IMR-90 (cell line): ENCODE results near the gene SLC22A7. TPM values are rescaled to one million over a fixed set of nuclear protein-coding genes. Genes with fewer than 3 reads are reported as not detected.

Source experiments
- ATAC-seq: fragments of 200-7000 bp; cut with Tn5 transposase; 2 replicates; pipeline ENCODE4 v1.9.1; 2020; ENCODE audit warnings: low read depth, mild to moderate bottlenecking, moderate library complexity
- BruUV-seq: library from RNA; stranded (reverse); fragments of 400-500 nt; replicated peaks from 2 replicates; lab custom pipeline; 2021; lab: Mats Ljungman, UMichigan
- CTCF ChIA-PET: fragments of 300-600 bp; formaldehyde crosslinking; extraction: SDS; loops from one replicate; lab custom pipeline; 2021; ENCODE audit warnings: antibody characterized with exemption; lab: Yijun Ruan, JAX
- POLR2A ChIA-PET: fragments of 300-600 bp; sonication (Branson Sonifier 250); formaldehyde crosslinking; loops from one replicate; lab custom pipeline; 2022; ENCODE audit warnings: antibody characterized with exemption; ENCODE audit not compliant: unreplicated experiment; lab: Charles Lee
- DNase-seq: peaks from one replicate; pipeline ENCODE4 v3.0.0; 2013
- H2AFZ ChIP-seq: replicated peaks from 2 replicates; pipeline ENCODE3; 2013; ENCODE audit warnings: low read length, mild to moderate bottlenecking; ENCODE audit not compliant: poor library complexity
- H2AK5ac ChIP-seq: 2 replicates; pipeline ENCODE4 v1.6.1; 2013; ENCODE audit warnings: low read depth, low read length, inconsistent platforms
- H2AK9ac ChIP-seq: replicated peaks from 2 replicates; pipeline ENCODE3; 2013; ENCODE audit warnings: mild to moderate bottlenecking, low read depth, low read length, moderate library complexity; ENCODE audit not compliant: poor library complexity
- H2BK120ac ChIP-seq: 2 replicates; pipeline ENCODE4 v1.6.1; 2013; ENCODE audit warnings: low read depth, low read length, inconsistent platforms
- H2BK15ac ChIP-seq: 3 replicates; pipeline ENCODE4 v1.6.1; 2013; ENCODE audit warnings: low read depth, low read length, inconsistent platforms
- H2BK20ac ChIP-seq: 2 replicates; pipeline ENCODE4 v1.6.1; 2013; ENCODE audit warnings: low read depth, mild to moderate bottlenecking, inconsistent platforms, low read length, moderate library complexity
- H2BK5ac ChIP-seq: 2 replicates; pipeline ENCODE4 v1.6.1; 2013; ENCODE audit warnings: mild to moderate bottlenecking, low read depth, low read length, inconsistent platforms; ENCODE audit not compliant: poor library complexity, severe bottlenecking
- H3K14ac ChIP-seq: replicated peaks from 2 replicates; pipeline ENCODE4 v1.6.1; 2013; ENCODE audit warnings: low read depth, low read length, inconsistent platforms
- H3K18ac ChIP-seq: 2 replicates; pipeline ENCODE4 v1.6.1; 2013; ENCODE audit warnings: low read depth, low read length, control low read depth
- H3K23ac ChIP-seq: 2 replicates; pipeline ENCODE4 v1.6.1; 2013; ENCODE audit warnings: low read depth, low read length, inconsistent platforms
- H3K27ac ChIP-seq: 2 replicates; pipeline ENCODE4 v1.5.1; 2013; ENCODE audit warnings: mild to moderate bottlenecking, control low read depth, low read length; ENCODE audit not compliant: insufficient read depth
- H3K27me3 ChIP-seq: 2 replicates; pipeline ENCODE4 v1.6.1; 2013; ENCODE audit warnings: low read length; ENCODE audit not compliant: control insufficient read depth, insufficient read depth
- H3K36me3 ChIP-seq: 2 replicates; pipeline ENCODE4 v1.6.1; 2013; ENCODE audit warnings: low read length, mixed read lengths; ENCODE audit not compliant: control insufficient read depth, insufficient read depth
- H3K4ac ChIP-seq: 2 replicates; pipeline ENCODE4 v1.6.1; 2013; ENCODE audit warnings: low read depth, low read length, inconsistent platforms
- H3K4me1 ChIP-seq: 2 replicates; pipeline ENCODE4 v1.6.1; 2013; ENCODE audit warnings: low read length, mixed read lengths; ENCODE audit not compliant: control insufficient read depth, insufficient read depth
- H3K4me2 ChIP-seq: 2 replicates; pipeline ENCODE4 v1.6.1; 2013; ENCODE audit warnings: low read depth, mild to moderate bottlenecking, control low read depth, low read length, moderate library complexity
- H3K4me3 ChIP-seq: 2 replicates; pipeline ENCODE4 v1.5.1; 2013; ENCODE audit warnings: low read depth, mild to moderate bottlenecking, control low read depth, low read length, moderate library complexity; ENCODE audit not compliant: insufficient read depth
- H3K56ac ChIP-seq: 2 replicates; pipeline ENCODE4 v1.6.1; 2013; ENCODE audit warnings: low read length, inconsistent platforms; ENCODE audit not compliant: insufficient read depth; ENCODE audit errors: extremely low read depth
- H3K79me1 ChIP-seq, 2 experiments: 2 replicates each; pipeline ENCODE4 v1.6.1; 2013; ENCODE audit warnings: low read length in 2 of 2, inconsistent platforms in 1 of 2, low read depth in 1 of 2
- H3K9ac ChIP-seq: 2 replicates; pipeline ENCODE4 v1.6.1; 2013; ENCODE audit warnings: low read depth, low read length, control low read depth
- H3K9me1 ChIP-seq: 2 replicates; pipeline ENCODE4 v1.6.1; 2013; ENCODE audit warnings: low read length, inconsistent platforms; ENCODE audit not compliant: insufficient read depth
- H3K9me3 ChIP-seq: 2 replicates; pipeline ENCODE4 v1.6.1; 2013; ENCODE audit warnings: low read length; ENCODE audit not compliant: control insufficient read depth, insufficient read depth
- H4K20me1 ChIP-seq: 2 replicates; pipeline ENCODE4 v1.6.1; 2013; ENCODE audit warnings: low read length, inconsistent platforms; ENCODE audit not compliant: insufficient read depth
- H4K5ac ChIP-seq: 2 replicates; pipeline ENCODE4 v1.6.1; 2013; ENCODE audit warnings: mild to moderate bottlenecking, low read depth, low read length, control low read depth
- H4K8ac ChIP-seq, 2 experiments: 2 replicates each; pipeline ENCODE4 v1.6.1; 2013; ENCODE audit warnings: low read depth in 2 of 2, low read length in 2 of 2, control low read depth in 1 of 2, inconsistent platforms in 1 of 2
- H4K91ac ChIP-seq: 2 replicates; pipeline ENCODE4 v1.6.1; 2013; ENCODE audit warnings: low read depth, low read length, inconsistent platforms; ENCODE audit not compliant: insufficient read depth
- BHLHE40 ChIP-seq: fragments of 150-350 bp; IDR thresholded peaks from 2 replicates; pipeline ENCODE4 v1.6.1; 2016; ENCODE audit warnings: mild to moderate bottlenecking, low read depth, low read length
- CEBPB ChIP-seq: IDR thresholded peaks from 2 replicates; pipeline ENCODE4 v1.6.1; 2012; ENCODE audit warnings: low read depth, low read length, improper control_type of control experiment
- CHD1 ChIP-seq: IDR thresholded peaks from 2 replicates; pipeline ENCODE4 v1.6.1; 2012; ENCODE audit warnings: low read depth, low read length, improper control_type of control experiment
- CTCF ChIP-seq: conservative IDR thresholded peaks from 2 replicates; pipeline ENCODE4 v1.5.1; 2012; ENCODE audit warnings: mild to moderate bottlenecking, low read depth, low read length, improper control_type of control experiment
- ELK1 ChIP-seq: fragments of 150-350 bp; IDR thresholded peaks from 2 replicates; pipeline ENCODE4 v1.6.1; 2016; ENCODE audit warnings: low read depth, mild to moderate bottlenecking, low read length, moderate library complexity, borderline replicate concordance
- FOS ChIP-seq: fragments of 150-350 bp; IDR thresholded peaks from 2 replicates; pipeline ENCODE4 v1.6.1; 2016; ENCODE audit warnings: low read depth, low read length
- MAFK ChIP-seq: IDR thresholded peaks from 2 replicates; pipeline ENCODE4 v1.6.1; 2012; ENCODE audit warnings: low read depth, low read length, improper control_type of control experiment
- MAZ ChIP-seq: IDR thresholded peaks from 2 replicates; pipeline ENCODE4 v1.6.1; 2012; ENCODE audit warnings: low read depth, mild to moderate bottlenecking, low read length, improper control_type of control experiment, moderate library complexity, borderline replicate concordance
- MXI1 ChIP-seq: IDR thresholded peaks from 2 replicates; pipeline ENCODE4 v1.6.1; 2012; ENCODE audit warnings: low read depth, mild to moderate bottlenecking, low read length, moderate library complexity, borderline replicate concordance
- NFE2L2 ChIP-seq: fragments of 150-350 bp; IDR thresholded peaks from 2 replicates; pipeline ENCODE4 v1.6.1; 2016; ENCODE audit warnings: low read depth, mild to moderate bottlenecking, low read length
- POLR2A ChIP-seq: IDR thresholded peaks from 2 replicates; pipeline ENCODE4 v1.6.1; 2012; ENCODE audit warnings: mild to moderate bottlenecking, low read depth, low read length
- RAD21 ChIP-seq: IDR thresholded peaks from 2 replicates; pipeline ENCODE4 v1.6.1; 2012; ENCODE audit warnings: low read length, improper control_type of control experiment
- RCOR1 ChIP-seq: IDR thresholded peaks from 2 replicates; pipeline ENCODE4 v1.6.1; 2012; ENCODE audit warnings: mild to moderate bottlenecking, low read length, improper control_type of control experiment; ENCODE audit not compliant: insufficient replicate concordance
- RFX5 ChIP-seq: IDR thresholded peaks from 2 replicates; pipeline ENCODE4 v1.8.0; 2012; ENCODE audit warnings: low read depth, mild to moderate bottlenecking, low read length, moderate library complexity
- SMC3 ChIP-seq: fragments of 150-350 bp; IDR thresholded peaks from 2 replicates; pipeline ENCODE4 v1.6.1; 2016; ENCODE audit warnings: low read depth, mild to moderate bottlenecking, antibody characterized with exemption, low read length, moderate library complexity
- USF2 ChIP-seq: fragments of 150-350 bp; IDR thresholded peaks from 2 replicates; pipeline ENCODE4 v1.6.1; 2017; ENCODE audit warnings: mild to moderate bottlenecking, antibody characterized with exemption, low read length, low read depth
- WGBS, 2 experiments: methylation state at CpG; one replicate each; pipeline versions ENCODE4 v1.1.5 to v1.1.7; 2013; ENCODE audit warnings: missing lambda C conversion rate in 2 of 2; ENCODE audit not compliant: insufficient read length in 1 of 2; ENCODE audit errors: extremely low coverage in 2 of 2; 5-methylcytosine and 5-hydroxymethylcytosine counted together
- dilution Hi-C: fragments of 300-500 bp; cut with HindIII; formaldehyde crosslinking; loops from one replicate; pipeline ENCODE4 v1.14.3; 2018; ENCODE audit warnings: low sequenced_read_pairs; ENCODE audit not compliant: unreplicated experiment
- in situ Hi-C: fragments of 300-500 bp; cut with MboI; formaldehyde crosslinking; loops from 3 replicates; pipeline ENCODE4 v1.14.3; 2019; ENCODE audit warnings: low sequenced_read_pairs, inconsistent platforms, mixed read lengths
- intact Hi-C: fragments of 100-400 bp; cut with micrococcal nuclease; formaldehyde crosslinking; loops from 2 replicates; pipeline ENCODE4 v1.10.0; 2022
- polyA plus RNA-seq, 3 experiments: library from polyadenylated mRNA; depleted of rRNA; stranded (reverse); fragments of >200 nt; gene quantifications; 2 replicates each; pipeline ENCODE4 v1.2.3, GENCODE V29; 2012; ENCODE audit warnings: low replicate concordance in 1 of 3
- total RNA-seq: library from RNA; depleted of rRNA; stranded (reverse); fragments of >200 nt; gene quantifications from 2 replicates; pipeline ENCODE4 v1.2.3, GENCODE V29; 2012

The SLC22A7 gene
- total and polyA plus RNA-seq, 2 of the 4 experiments (the other 2 are of a cell fraction) = not detected

- in situ Hi-C loops = no loop called here
Observed at GRCh38 chr6:43268782-43269272, 29.2 kb upstream of the SLC22A7 start.

More at GRCh38 chr6:43268782-43269272, 29.2 kb upstream of the SLC22A7 start:
- H3K79me1 ChIP-seq = no peaks in the 10 kb centered on the region
- dilution Hi-C loops = no loop called here
- peak overlapping the region; percentile 87 for H2AFZ ChIP-seq
- H4K91ac ChIP-seq = no peak overlapping the region
- TF ChIP-seq USF2 (no peak), CTCF (no peak), MAZ (no peak), NFE2L2 (no peak), POLR2A (no peak), ELK1 (no peak), MXI1 (no peak), SMC3 (no peak), CEBPB (no peak), BHLHE40 (no peak), MAFK (no peak), RFX5 (no peak), CHD1 (no peak), FOS (no peak), RCOR1 (no peak), RAD21 (no peak)
- peaks cover 8% of the 10 kb centered on the region for H3K9me1 ChIP-seq
- H2BK5ac ChIP-seq = no peak overlapping the region
- no peak for DNase-seq
- WGBS, 2 experiments = no CpG with 5 or more reads among the region's 10 CpGs
- H3K4me3 ChIP-seq = no peak overlapping the region
- H2BK15ac ChIP-seq = no peak overlapping the region
- CTCF ChIA-PET = no interaction called here
- no peak overlapping the region for H4K8ac ChIP-seq
- no peaks in the 10 kb centered on the region for H3K9me3 ChIP-seq
- no peak overlapping the region; the same call in 1 of the 2 replicates for H3K4ac ChIP-seq
- no peak overlapping the region for H3K14ac ChIP-seq
- H3K56ac ChIP-seq = no peak overlapping the region
- H3K9ac ChIP-seq = no peak overlapping the region
- H2AK9ac ChIP-seq = no peak overlapping the region
- H3K27ac ChIP-seq = no peak overlapping the region
- H4K20me1 ChIP-seq = no peaks in the 10 kb centered on the region; the same call in 1 of the 2 replicates
- no peak overlapping the region for H2AK5ac ChIP-seq
- H3K27me3 ChIP-seq = peaks cover 65% of the 10 kb centered on the region
- no peak overlapping the region for H4K5ac ChIP-seq
- no peak overlapping the region for H2BK120ac ChIP-seq
- no TSS peak for BruUV-seq
- peak overlapping the region; percentile 66; the same call in 1 of the 2 replicates for H3K4me2 ChIP-seq
- no peak overlapping the region for H3K18ac ChIP-seq
- H2BK20ac ChIP-seq = no peak overlapping the region
- 0 out of 2 replicates have a peak overlapping the region, but pooled peaks have one; percentile 43 for H3K23ac ChIP-seq
- H3K4me1 ChIP-seq = peaks cover 2% of the 10 kb centered on the region; the same call in 1 of the 2 replicates
- intact Hi-C loops = no loop called here
- no peak for ATAC-seq
- H3K36me3 ChIP-seq = no peaks in the 10 kb centered on the region
- POLR2A ChIA-PET = no interaction called here
